GM20000 (cell line): ENCODE results near the gene MED10.

Experiments
- DNase-seq: peaks from one replicate; pipeline ENCODE4 v3.0.0; 2012; ENCODE audit warnings: low spot score
- CTCF ChIP-seq: IDR thresholded peaks from 2 replicates; pipeline ENCODE4 v1.5.1; 2012; ENCODE audit warnings: mild to moderate bottlenecking, control low read depth; ENCODE audit errors: extremely low read depth, missing control alignments

The MED10 gene

GRCh38 chr5:6347165-6347564, 31.2 kb downstream of the MED10 start:
- no peak for DNase-seq

GRCh38 chr5:6344593-6344989, 33.8 kb downstream of the MED10 start:
- no peak for DNase-seq
- no peak for TF ChIP-seq CTCF

More at GRCh38 chr5:6347165-6347564, 31.2 kb downstream of the MED10 start:
- TF ChIP-seq CTCF, result no peak

GRCh38 chr5:6343951-6344592, 34.3 kb downstream of the MED10 start:
- TF ChIP-seq CTCF, result no peak
- DNase-seq, result no peak

- DNase-seq, result no peak
- no peak for TF ChIP-seq CTCF
These were observed 35.5 kb downstream of the MED10 start for GRCh38 chr5:6342689-6343315.

GRCh38 chr5:6340100-6340499, 38.2 kb downstream of the MED10 start:
- no peak for DNase-seq
- no peak for TF ChIP-seq CTCF

GRCh38 chr5:6338871-6339270, 39.5 kb downstream of the MED10 start:
- no peak for TF ChIP-seq CTCF
- DNase-seq, result no peak

GRCh38 chr5:6338135-6338534, 40.2 kb downstream of the MED10 start:
- TF ChIP-seq CTCF, result no peak
- no peak for DNase-seq
